A549 (cell line): ENCODE measurements around the gene TPPP3. TPM values are rescaled to one million over a fixed set of nuclear protein-coding genes. Genes with fewer than 3 reads are reported as not detected.

Source experiments
- ATAC-seq, 2 experiments: fragments of 200-7000 bp in 1 of 2; fragments of >200 bp in 1 of 2; cut with Nextera tagmentation in 1 of 2; cut with Tn5 transposase in 1 of 2; 3 replicates each; pipeline versions ENCODE4 v1.8.0 to v1.9.1; 2018 to 2020; ENCODE audit warnings: mild to moderate bottlenecking in 1 of 2, moderate library complexity in 1 of 2
- CTCF ChIA-PET: fragments of 300-600 bp; sonication (Branson Sonifier 250); formaldehyde crosslinking; extraction: SDS; loops from one replicate; lab custom pipeline; 2021; ENCODE audit warnings: antibody characterized with exemption, inconsistent platforms; lab: Yijun Ruan, JAX
- POLR2A ChIA-PET: fragments of 350-600 bp; formaldehyde crosslinking; extraction: SDS; loops from one replicate; lab custom pipeline; 2021; ENCODE audit warnings: antibody characterized with exemption, inconsistent platforms; lab: Yijun Ruan, JAX
- DNase-seq, 2 experiments: peaks; one replicate each; pipeline versions ENCODE4 v3.0.0 to v3.0.0-alpha.2; 2011 to 2016; ENCODE audit warnings: low read depth in 1 of 2, low spot score in 1 of 2
- FAIRE-seq: peaks from 2 replicates; lab custom pipeline; 2011; peaks lifted over from hg19 to GRCh38; lab: Jason Lieb, UNC
- H3K27ac ChIP-seq, 2 experiments: fragments of >200 bp; sonication (Bioruptor Twin); formaldehyde crosslinking; 3 replicates each; pipeline ENCODE4 v1.5.1; 2016 to 2017
- H3K4me1 ChIP-seq: fragments of >200 bp; sonication (Bioruptor Twin); formaldehyde crosslinking; 3 replicates; pipeline ENCODE4 v1.6.1; 2016
- H3K4me2 ChIP-seq: fragments of >200 bp; sonication (Bioruptor Twin); formaldehyde crosslinking; 3 replicates; pipeline ENCODE4 v1.6.1; 2016
- H3K4me3 ChIP-seq: fragments of >200 bp; sonication (Bioruptor Twin); formaldehyde crosslinking; 3 replicates; pipeline ENCODE4 v1.5.1; 2016
- H3K9me3 ChIP-seq: fragments of >200 bp; sonication (Bioruptor Twin); formaldehyde crosslinking; 3 replicates; pipeline ENCODE4 v1.6.1; 2016
- EHMT2 ChIP-seq: fragments of 200-600 bp; sonication (generic); IDR thresholded peaks from 2 replicates; pipeline ENCODE4 v1.6.1; 2016; ENCODE audit warnings: antibody characterized with exemption, low read depth, mild to moderate bottlenecking, moderate library complexity
- EP300 ChIP-seq, 2 experiments: fragments of >200 bp; sonication (Bioruptor Twin); formaldehyde crosslinking; IDR thresholded peaks; 2 replicates in 1 of 2; 3 replicates in 1 of 2; pipeline ENCODE4 v1.6.1; 2016 to 2017
- GATA3 ChIP-seq: IDR thresholded peaks from 2 replicates; pipeline ENCODE4 v1.6.1; 2012; ENCODE audit warnings: borderline replicate concordance
- HDAC2 ChIP-seq: fragments of 200-600 bp; sonication (generic); IDR thresholded peaks from 2 replicates; pipeline ENCODE4 v1.6.1; 2016
- HOXB13 ChIP-seq: fragments of 250-450 bp; sonication (Bioruptor Pico); IDR thresholded peaks from 2 replicates; pipeline ENCODE4 v1.5.0; 2020; ENCODE audit warnings: low read depth, mild to moderate bottlenecking, moderate library complexity
- JUN ChIP-seq, 2 experiments: fragments of >200 bp; sonication (Bioruptor Twin); formaldehyde crosslinking; IDR thresholded peaks; 2 replicates in 1 of 2; 3 replicates in 1 of 2; pipeline ENCODE4 v1.6.1; 2016 to 2017
- MAZ ChIP-seq: fragments of 150-350 bp; IDR thresholded peaks from 2 replicates; pipeline ENCODE4 v1.6.1; 2014; ENCODE audit warnings: antibody characterized with exemption, low read depth, low read length, borderline replicate concordance
- MYC ChIP-seq: IDR thresholded peaks from 2 replicates; pipeline ENCODE4 v1.6.1; 2012; ENCODE audit warnings: mild to moderate bottlenecking, inconsistent platforms, low read length, improper control_type of control experiment, borderline replicate concordance
- NPAS2 ChIP-seq: fragments of 250-450 bp; sonication (Bioruptor Pico); IDR thresholded peaks from 2 replicates; pipeline ENCODE4 v1.8.0; 2022; ENCODE audit warnings: mild to moderate bottlenecking, moderate library complexity, borderline replicate concordance
- PHF8 ChIP-seq: fragments of 200-600 bp; sonication (generic); IDR thresholded peaks from 2 replicates; pipeline ENCODE4 v1.6.1; 2016; ENCODE audit warnings: low read depth, mild to moderate bottlenecking, antibody characterized with exemption, moderate library complexity, borderline replicate concordance
- RARB ChIP-seq: fragments of 250-450 bp; sonication (Bioruptor Pico); IDR thresholded peaks from 2 replicates; pipeline ENCODE4 v1.8.0; 2021; ENCODE audit warnings: mild to moderate bottlenecking, moderate library complexity
- RCOR1 ChIP-seq: fragments of 150-350 bp; IDR thresholded peaks from 2 replicates; pipeline ENCODE4 v1.6.1; 2014; ENCODE audit warnings: antibody characterized with exemption, low read length, low read depth
- RNF2 ChIP-seq: fragments of 200-600 bp; sonication (generic); IDR thresholded peaks from 2 replicates; pipeline ENCODE4 v1.6.1; 2016; ENCODE audit warnings: low read depth, mild to moderate bottlenecking, antibody characterized with exemption, moderate library complexity, borderline replicate concordance
- WGBS: methylation state at CpG from one replicate; pipeline ENCODE4 v1.1.6; 2017; ENCODE audit errors: missing lambda C conversion rate; 5-methylcytosine and 5-hydroxymethylcytosine counted together
- polyA plus RNA-seq, 4 experiments: library from polyadenylated mRNA; depleted of rRNA in 3 of 4; stranded (reverse); fragments of >200 nt; fragmentation: RNase III in 1 of 4; extraction: RNeasy Plus Mini Kit Qiagen cat#74134 plus additional on column Dnase treatment in 1 of 4; gene quantifications; 2 replicates in 3 of 4; 3 replicates in 1 of 4; pipeline ENCODE4 v1.2.3, GENCODE V29; 2011 to 2017
- TF ChIP-seq, protein P1 (sequence below): fragments of >200 bp; sonication (Bioruptor Twin); formaldehyde crosslinking; IDR thresholded peaks from 2 replicates; pipeline ENCODE4 v1.6.1; 2016
- TF ChIP-seq, protein P2 (sequence below): fragments of 250-450 bp; sonication (Bioruptor Pico); IDR thresholded peaks from 2 replicates; pipeline ENCODE4 v1.5.0; 2021; ENCODE audit warnings: mild to moderate bottlenecking, moderate library complexity, borderline replicate concordance
- TF ChIP-seq, protein P3 (sequence below): fragments of 200-600 bp; sonication (generic); IDR thresholded peaks from 2 replicates; pipeline ENCODE4 v1.6.1; 2016; ENCODE audit warnings: antibody characterized with exemption, mild to moderate bottlenecking, moderate library complexity
- TF ChIP-seq, protein P4 (sequence below): IDR thresholded peaks from 2 replicates; pipeline ENCODE4 v1.6.1; 2012

Gene TPPP3
- polyA plus RNA-seq, 2 of the 4 experiments (the other 2 are of a cell fraction), result 9.4 to 10.9 TPM

DNA sequence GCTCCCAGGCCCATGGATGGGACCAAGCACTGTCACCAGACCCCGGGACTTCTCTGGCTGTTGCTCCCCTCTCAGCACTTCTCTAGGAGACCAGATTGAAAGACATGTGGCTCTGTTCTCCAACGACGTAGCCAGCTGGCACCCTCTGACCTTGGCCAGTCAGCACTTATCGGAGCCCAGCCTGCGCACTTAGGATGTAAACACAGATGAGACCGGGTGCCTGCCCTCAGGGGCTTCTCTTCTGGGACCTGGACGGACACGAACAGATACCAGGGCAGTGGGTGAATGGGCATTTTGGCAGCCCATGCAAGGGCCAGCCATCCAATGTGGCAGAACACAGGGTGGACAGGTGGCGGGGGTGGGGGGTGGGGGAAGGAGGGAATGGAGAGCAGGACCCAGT, 16.3 kb upstream of the TPPP3 start:
- WGBS, result 90% methylated on average over 8 of the region's 9 CpGs
- DNase-seq (no peak), ATAC-seq (no peak), FAIRE-seq (no peak)
- 0 out of 6 replicates have a peak overlapping the region, but pooled peaks of 1 of the 2 experiments have one; percentile 8 for H3K27ac ChIP-seq
- CTCF ChIA-PET, result interaction anchor here (0.6 to 3.0 kb wide), 3 partner anchors 10 to 16 kb away, joined by 3 to 17 read pairs (median 4); partner anchors contain the start of gene TPPP3
- no peaks in the 10 kb centered on the region for H3K9me3 ChIP-seq
- no peak overlapping the region for H3K4me3 ChIP-seq
- peaks cover 11% of the 10 kb centered on the region; the same call in 2 of the 3 replicates for H3K4me1 ChIP-seq
- POLR2A ChIA-PET, result no interaction called here
- no peak overlapping the region for H3K4me2 ChIP-seq
- TF ChIP-seq, protein P1, sequence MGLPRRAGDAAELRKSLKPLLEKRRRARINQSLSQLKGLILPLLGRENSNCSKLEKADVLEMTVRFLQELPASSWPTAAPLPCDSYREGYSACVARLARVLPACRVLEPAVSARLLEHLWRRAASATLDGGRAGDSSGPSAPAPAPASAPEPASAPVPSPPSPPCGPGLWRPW, result no peak
- TF ChIP-seq JUN (IDR thresholded peaks at IDR 0.05) (no peak), GATA3 (no peak), RCOR1 (no peak), RARB (no peak)
- TF ChIP-seq, all 56 proteins: peak for 0

DNA sequence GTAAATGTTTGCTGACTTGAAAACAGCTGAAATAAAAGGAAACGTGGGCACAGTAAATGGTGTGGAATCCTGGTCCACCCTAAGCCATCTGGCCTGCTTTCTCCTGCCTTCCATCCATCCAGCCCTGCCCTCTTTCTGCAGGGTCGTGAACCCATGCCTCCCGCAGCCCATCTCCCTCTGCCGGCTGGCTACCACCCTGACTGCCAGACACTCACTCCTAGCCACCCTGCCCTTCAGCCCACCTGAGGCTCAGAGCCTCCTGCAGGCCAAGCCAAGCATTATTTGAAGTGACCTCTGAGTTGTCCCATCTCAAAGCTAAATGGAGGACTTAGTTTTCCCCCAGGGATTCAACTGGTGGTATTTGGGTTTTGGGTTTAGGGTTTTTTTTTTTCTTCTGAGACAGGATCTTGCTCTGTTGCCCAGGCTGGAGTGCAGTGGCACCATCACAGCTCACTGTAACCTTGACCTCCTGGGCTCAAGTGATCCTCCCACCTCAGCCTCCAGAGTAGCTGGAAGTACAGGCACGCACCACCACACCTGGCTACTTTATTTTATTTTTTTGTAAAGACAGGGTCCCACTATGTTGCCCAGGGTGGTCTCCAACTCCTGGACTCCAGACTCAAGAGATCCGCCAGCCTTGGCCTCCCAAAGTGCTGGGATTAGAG, 14.6 kb upstream of the TPPP3 start:
- no peak overlapping the region for H3K27ac ChIP-seq
- ChIA-PET POLR2A (no interaction called here), CTCF (interaction anchor here (0.6 to 3.6 kb wide), 13 partner anchors 9 to 825 kb away, joined by 3 to 17 read pairs (median 4); partner anchors contain the start of genes LRRC36, TPPP3 and ZDHHC1)
- FAIRE-seq (no peak), ATAC-seq (peak in 1 of 2 experiments; percentile 41; a peak in 3 of 6 replicates), DNase-seq (no peak)
- no peak overlapping the region for H3K4me3 ChIP-seq
- 78% methylated on average over 6 of the region's 6 CpGs for WGBS
- TF ChIP-seq HDAC2 (no peak), NPAS2 (CRISPR knock-in tag) (no peak), MAZ (no peak), PHF8 (no peak), HOXB13 (CRISPR knock-in tag) (no peak), RARB (no peak), EP300 (IDR thresholded peaks at IDR 0.05) (no peak), JUN (IDR thresholded peaks at IDR 0.05) (no peak), MYC (no peak), EHMT2 (no peak), RNF2 (no peak)
- TF ChIP-seq, protein P2, sequence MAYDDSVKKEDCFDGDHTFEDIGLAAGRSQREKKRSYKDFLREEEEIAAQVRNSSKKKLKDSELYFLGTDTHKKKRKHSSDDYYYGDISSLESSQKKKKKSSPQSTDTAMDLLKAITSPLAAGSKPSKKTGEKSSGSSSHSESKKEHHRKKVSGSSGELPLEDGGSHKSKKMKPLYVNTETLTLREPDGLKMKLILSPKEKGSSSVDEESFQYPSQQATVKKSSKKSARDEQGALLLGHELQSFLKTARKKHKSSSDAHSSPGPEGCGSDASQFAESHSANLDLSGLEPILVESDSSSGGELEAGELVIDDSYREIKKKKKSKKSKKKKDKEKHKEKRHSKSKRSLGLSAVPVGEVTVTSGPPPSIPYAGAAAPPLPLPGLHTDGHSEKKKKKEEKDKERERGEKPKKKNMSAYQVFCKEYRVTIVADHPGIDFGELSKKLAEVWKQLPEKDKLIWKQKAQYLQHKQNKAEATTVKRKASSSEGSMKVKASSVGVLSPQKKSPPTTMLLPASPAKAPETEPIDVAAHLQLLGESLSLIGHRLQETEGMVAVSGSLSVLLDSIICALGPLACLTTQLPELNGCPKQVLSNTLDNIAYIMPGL (CRISPR knock-in tag), result no peak
- TF ChIP-seq, protein P3, sequence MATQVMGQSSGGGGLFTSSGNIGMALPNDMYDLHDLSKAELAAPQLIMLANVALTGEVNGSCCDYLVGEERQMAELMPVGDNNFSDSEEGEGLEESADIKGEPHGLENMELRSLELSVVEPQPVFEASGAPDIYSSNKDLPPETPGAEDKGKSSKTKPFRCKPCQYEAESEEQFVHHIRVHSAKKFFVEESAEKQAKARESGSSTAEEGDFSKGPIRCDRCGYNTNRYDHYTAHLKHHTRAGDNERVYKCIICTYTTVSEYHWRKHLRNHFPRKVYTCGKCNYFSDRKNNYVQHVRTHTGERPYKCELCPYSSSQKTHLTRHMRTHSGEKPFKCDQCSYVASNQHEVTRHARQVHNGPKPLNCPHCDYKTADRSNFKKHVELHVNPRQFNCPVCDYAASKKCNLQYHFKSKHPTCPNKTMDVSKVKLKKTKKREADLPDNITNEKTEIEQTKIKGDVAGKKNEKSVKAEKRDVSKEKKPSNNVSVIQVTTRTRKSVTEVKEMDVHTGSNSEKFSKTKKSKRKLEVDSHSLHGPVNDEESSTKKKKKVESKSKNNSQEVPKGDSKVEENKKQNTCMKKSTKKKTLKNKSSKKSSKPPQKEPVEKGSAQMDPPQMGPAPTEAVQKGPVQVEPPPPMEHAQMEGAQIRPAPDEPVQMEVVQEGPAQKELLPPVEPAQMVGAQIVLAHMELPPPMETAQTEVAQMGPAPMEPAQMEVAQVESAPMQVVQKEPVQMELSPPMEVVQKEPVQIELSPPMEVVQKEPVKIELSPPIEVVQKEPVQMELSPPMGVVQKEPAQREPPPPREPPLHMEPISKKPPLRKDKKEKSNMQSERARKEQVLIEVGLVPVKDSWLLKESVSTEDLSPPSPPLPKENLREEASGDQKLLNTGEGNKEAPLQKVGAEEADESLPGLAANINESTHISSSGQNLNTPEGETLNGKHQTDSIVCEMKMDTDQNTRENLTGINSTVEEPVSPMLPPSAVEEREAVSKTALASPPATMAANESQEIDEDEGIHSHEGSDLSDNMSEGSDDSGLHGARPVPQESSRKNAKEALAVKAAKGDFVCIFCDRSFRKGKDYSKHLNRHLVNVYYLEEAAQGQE, result no peak
- TF ChIP-seq, protein P4, sequence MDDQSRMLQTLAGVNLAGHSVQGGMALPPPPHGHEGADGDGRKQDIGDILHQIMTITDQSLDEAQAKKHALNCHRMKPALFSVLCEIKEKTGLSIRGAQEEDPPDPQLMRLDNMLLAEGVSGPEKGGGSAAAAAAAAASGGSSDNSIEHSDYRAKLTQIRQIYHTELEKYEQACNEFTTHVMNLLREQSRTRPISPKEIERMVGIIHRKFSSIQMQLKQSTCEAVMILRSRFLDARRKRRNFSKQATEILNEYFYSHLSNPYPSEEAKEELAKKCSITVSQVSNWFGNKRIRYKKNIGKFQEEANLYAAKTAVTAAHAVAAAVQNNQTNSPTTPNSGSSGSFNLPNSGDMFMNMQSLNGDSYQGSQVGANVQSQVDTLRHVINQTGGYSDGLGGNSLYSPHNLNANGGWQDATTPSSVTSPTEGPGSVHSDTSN, result no peak
- H3K4me2 ChIP-seq, result no peak overlapping the region
- no peaks in the 10 kb centered on the region for H3K9me3 ChIP-seq
- peaks cover 11% of the 10 kb centered on the region; the same call in 2 of the 3 replicates for H3K4me1 ChIP-seq
